Measurements from ENCODE around the gene RAB11FIP4. TPM values are rescaled to one million over a fixed set of nuclear protein-coding genes. Genes with fewer than 3 reads are reported as not detected.
A peak's percentile ranks its signal among the peaks of the same experiment; 100 is the strongest.

The RAB11FIP4 gene
- total RNA-seq, 3 donors from 2014 or later = 1.9 to 18.7 (median 11.8) TPM

DNA sequence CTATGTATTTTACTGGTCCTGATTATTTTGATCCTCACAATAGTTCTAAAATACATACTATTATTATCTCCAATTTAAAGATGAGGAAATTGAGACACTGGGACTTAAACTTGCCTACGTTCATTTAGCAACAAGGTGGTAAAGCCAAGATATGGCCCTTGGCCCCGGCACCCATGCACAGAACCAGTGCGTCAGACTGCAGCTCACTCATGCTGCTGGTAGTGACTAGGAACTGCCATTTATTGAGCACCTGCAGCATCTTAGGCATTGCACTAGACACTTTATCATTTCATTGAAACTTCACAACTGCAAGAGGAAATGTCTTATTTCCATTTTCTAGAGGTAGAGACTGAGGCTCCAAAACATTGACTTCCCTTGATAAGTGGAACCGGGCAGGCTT, 93.3 kb downstream of the RAB11FIP4 start:
- no peaks in the 10 kb centered on the region for H3K27me3 ChIP-seq
- intact Hi-C loops (cut with DNase I; ENCODE audit: low total_unique reads) = loop anchor here (10.0 kb wide), 1 partner anchor 460 kb away; no protein-coding TSS in a partner anchor
- H3K36me3 ChIP-seq = no peaks in the 10 kb centered on the region
- H3K4me1 ChIP-seq = no peaks in the 10 kb centered on the region
- H3K27ac ChIP-seq = no peak overlapping the region
- no peak for DNase-seq (ENCODE audit: low spot score in 2 of 2)
- H3K9me3 ChIP-seq = no peaks in the 10 kb centered on the region
- no peak for TF ChIP-seq POLR2AphosphoS5 (IDR thresholded peaks at IDR 0.05)
- TF ChIP-seq POLR2A (IDR thresholded peaks at IDR 0.05) = no peak
- TF ChIP-seq, protein P1, sequence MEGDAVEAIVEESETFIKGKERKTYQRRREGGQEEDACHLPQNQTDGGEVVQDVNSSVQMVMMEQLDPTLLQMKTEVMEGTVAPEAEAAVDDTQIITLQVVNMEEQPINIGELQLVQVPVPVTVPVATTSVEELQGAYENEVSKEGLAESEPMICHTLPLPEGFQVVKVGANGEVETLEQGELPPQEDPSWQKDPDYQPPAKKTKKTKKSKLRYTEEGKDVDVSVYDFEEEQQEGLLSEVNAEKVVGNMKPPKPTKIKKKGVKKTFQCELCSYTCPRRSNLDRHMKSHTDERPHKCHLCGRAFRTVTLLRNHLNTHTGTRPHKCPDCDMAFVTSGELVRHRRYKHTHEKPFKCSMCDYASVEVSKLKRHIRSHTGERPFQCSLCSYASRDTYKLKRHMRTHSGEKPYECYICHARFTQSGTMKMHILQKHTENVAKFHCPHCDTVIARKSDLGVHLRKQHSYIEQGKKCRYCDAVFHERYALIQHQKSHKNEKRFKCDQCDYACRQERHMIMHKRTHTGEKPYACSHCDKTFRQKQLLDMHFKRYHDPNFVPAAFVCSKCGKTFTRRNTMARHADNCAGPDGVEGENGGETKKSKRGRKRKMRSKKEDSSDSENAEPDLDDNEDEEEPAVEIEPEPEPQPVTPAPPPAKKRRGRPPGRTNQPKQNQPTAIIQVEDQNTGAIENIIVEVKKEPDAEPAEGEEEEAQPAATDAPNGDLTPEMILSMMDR (IDR thresholded peaks at IDR 0.05) = no peak
- no peak overlapping the region for H3K4me3 ChIP-seq

GRCh38 chr17:31486351-31487062, 95.0 kb downstream of the RAB11FIP4 start:
- Histone ChIP-seq H3K27me3 (no peaks in the 10 kb centered on the region), H3K27ac (no peak overlapping the region), H3K4me1 (no peaks in the 10 kb centered on the region), H3K4me3 (peak overlapping the region in 1 of 3 donors; percentile 83), H3K9me3 (no peaks in the 10 kb centered on the region), H3K36me3 (no peaks in the 10 kb centered on the region)
- intact Hi-C loops (cut with DNase I; ENCODE audit: low total_unique reads) = loop anchor here (10.0 kb wide), 1 partner anchor 462 kb away; no protein-coding TSS in a partner anchor
- no peak for DNase-seq (ENCODE audit: low spot score in 2 of 2)
- TF ChIP-seq POLR2A (IDR thresholded peaks at IDR 0.05) = no peak
- TF ChIP-seq, protein P1 (IDR thresholded peaks at IDR 0.05) = no peak
- TF ChIP-seq POLR2AphosphoS5 (IDR thresholded peaks at IDR 0.05) = no peak

- TF ChIP-seq POLR2A (IDR thresholded peaks at IDR 0.05) = no peak
- no peak for TF ChIP-seq POLR2AphosphoS5 (IDR thresholded peaks at IDR 0.05)
- TF ChIP-seq, protein P1 (IDR thresholded peaks at IDR 0.05) = no peak
- no peak for DNase-seq (ENCODE audit: low spot score in 2 of 2)
- intact Hi-C loops (cut with DNase I; ENCODE audit: low total_unique reads) = loop anchor here (10.0 kb wide), 1 partner anchor 462 kb away; no protein-coding TSS in a partner anchor
- H3K27me3 ChIP-seq = no peaks in the 10 kb centered on the region
- H3K4me3 ChIP-seq = peak overlapping the region; percentile 38 to 83 (median 69)
- H3K9me3 ChIP-seq = no peaks in the 10 kb centered on the region
- H3K27ac ChIP-seq = peak overlapping the region; percentile 74 to 76
- no peaks in the 10 kb centered on the region for H3K36me3 ChIP-seq
- H3K4me1 ChIP-seq = no peaks in the 10 kb centered on the region
These were observed 95.7 kb downstream of the RAB11FIP4 start for GRCh38 chr17:31487063-31487647.

DNA sequence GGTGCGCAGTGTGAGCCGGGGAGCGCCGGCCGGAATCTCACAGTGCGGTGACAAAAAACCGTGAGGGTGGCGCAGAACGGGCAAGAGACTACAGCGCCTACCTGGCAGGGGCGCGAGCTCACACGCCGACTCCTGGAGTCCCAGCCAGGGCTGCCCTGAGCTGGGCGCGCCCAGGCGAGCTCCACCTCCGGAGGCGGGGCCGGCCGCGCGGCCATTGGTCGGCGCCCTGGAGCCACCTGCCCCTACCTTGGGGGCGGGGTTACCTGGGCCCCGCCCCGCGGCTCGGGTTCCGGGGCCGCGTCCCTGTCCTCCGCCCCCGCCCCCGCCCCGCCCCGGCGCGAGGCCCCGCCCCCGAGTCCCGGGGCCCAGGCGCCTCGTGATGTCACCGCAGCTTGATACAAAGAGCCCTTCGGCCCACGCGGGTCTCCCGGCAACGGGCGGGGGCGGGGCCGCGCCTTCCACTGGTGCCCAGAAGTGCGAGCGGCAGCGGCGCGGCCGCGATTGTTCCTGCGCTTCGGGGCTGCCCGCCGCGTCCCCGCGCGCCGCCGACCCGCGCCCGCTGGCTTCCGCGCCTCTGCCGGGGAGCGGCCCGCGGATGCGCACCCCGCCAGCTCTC, 96.3 kb downstream of the RAB11FIP4 start:
- intact Hi-C loops (cut with DNase I; ENCODE audit: low total_unique reads) = loop anchor here (10.0 kb wide), 1 partner anchor 463 kb away; no protein-coding TSS in a partner anchor
- Histone ChIP-seq H3K36me3 (no peaks in the 10 kb centered on the region), H3K9me3 (no peaks in the 10 kb centered on the region), H3K4me1 (no peaks in the 10 kb centered on the region), H3K4me3 (peak overlapping the region; percentile 38 to 83 (median 69)), H3K27ac (peak overlapping the region; percentile 86 to 90), H3K27me3 (no peaks in the 10 kb centered on the region)
- DNase-seq (ENCODE audit: low spot score in 2 of 2) = peak; percentile 90 to 96
- TF ChIP-seq POLR2AphosphoS5 (IDR thresholded peaks at IDR 0.05) (peak in 2 of 3 donors; percentile 45 to 58), POLR2A (IDR thresholded peaks at IDR 0.05) (peak; percentile 59)
- TF ChIP-seq, protein P1 (IDR thresholded peaks at IDR 0.05) = no peak

Data from breast epithelium (tissue), 4 donors.